GM12865 (cell line): Measurements from ENCODE around the gene KCNB1.

Source experiments
- DNase-seq: peaks from one replicate; pipeline ENCODE4 v3.0.0; 2010; ENCODE audit warnings: low read depth
- H3K4me3 ChIP-seq: 2 replicates; pipeline ENCODE4 v1.5.1; 2011; ENCODE audit warnings: mild to moderate bottlenecking, low read depth, low read length, control low read depth
- CTCF ChIP-seq: IDR thresholded peaks from 2 replicates; pipeline ENCODE4 v1.5.1; 2011; ENCODE audit warnings: low read length, control low read depth, low read depth, inconsistent platforms; ENCODE audit not compliant: insufficient read depth; ENCODE audit errors: missing control alignments

KCNB1 gene

GRCh38 chr20:49519212-49519712, 36.8 kb upstream of the KCNB1 start:
- H3K4me3 ChIP-seq, result no peak overlapping the region
- no peak for TF ChIP-seq CTCF
- DNase-seq, result no peak

- no peak for DNase-seq
- H3K4me3 ChIP-seq, result no peak overlapping the region
- TF ChIP-seq CTCF, result no peak
Observed at GRCh38 chr20:49518576-49518975, 36.1 kb upstream of the KCNB1 start.

GRCh38 chr20:49517805-49518100, 35.3 kb upstream of the KCNB1 start:
- no peak overlapping the region for H3K4me3 ChIP-seq
- no peak for DNase-seq
- no peak for TF ChIP-seq CTCF

- DNase-seq, result no peak
- no peak overlapping the region for H3K4me3 ChIP-seq
- no peak for TF ChIP-seq CTCF
Observed at GRCh38 chr20:49516916-49517804, 34.7 kb upstream of the KCNB1 start.

DNA sequence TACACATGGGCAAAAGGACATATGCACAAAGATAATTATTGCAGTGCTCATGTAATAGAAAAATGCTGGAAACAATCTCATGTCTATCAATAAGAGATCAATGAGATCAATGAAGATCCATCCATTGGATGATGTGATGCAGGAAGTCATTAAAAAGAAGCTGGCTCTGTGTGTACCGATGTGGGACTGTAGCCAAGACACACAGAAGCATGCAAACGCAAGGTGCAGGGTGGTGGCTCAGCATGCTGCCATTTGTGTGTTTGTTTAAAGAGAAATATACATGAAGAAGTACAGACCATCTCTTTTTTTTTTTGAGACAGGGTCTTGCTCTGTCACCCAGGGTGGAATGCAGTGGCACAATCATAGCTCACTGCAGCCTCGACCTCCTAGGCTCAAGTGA, 33.1 kb upstream of the KCNB1 start:
- H3K4me3 ChIP-seq, result no peak overlapping the region
- no peak for DNase-seq
- no peak for TF ChIP-seq CTCF

DNA sequence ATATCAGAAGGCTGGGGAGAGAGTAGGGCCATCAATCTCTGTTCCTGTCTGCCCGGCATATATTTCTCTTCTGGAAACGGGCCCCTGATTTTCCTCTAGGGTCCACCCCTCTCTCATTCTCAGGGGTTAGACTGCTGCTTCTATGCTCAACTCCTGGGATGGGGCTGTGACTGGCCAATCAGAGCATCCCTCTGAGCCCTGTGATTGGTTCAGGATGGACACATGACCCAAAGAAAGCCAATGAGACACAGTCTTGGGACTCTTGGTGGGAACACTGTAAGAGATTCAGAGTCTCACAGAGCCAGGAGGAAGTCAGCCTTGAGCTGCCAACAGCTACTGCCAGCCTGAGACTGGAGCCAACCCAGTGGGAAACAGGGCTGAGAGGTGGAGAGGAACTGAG, 31.0 kb upstream of the KCNB1 start:
- no peak for TF ChIP-seq CTCF
- H3K4me3 ChIP-seq, result no peak overlapping the region
- no peak for DNase-seq

DNA sequence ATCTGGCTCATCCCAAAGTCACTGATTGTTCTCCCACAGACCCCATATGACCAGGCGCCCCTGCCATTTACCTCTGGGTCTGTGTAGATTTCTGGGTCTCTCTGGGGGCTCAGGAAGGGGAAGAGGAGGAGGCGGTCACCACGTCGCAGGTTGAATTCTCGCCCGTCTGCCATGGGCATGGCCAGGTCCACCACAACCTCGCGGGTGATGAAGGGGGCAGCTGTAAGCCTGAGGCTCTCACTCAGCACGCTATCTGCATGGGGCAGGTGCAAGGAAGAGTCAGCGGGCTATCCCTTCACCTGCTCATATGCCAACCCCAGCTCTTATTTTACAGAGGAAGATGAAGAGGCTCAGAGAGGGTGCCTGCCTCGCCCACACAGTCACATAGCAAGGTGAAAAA, 30.5 kb upstream of the KCNB1 start:
- H3K4me3 ChIP-seq, result no peak overlapping the region
- DNase-seq, result no peak
- no peak for TF ChIP-seq CTCF
